HG03139 (cell line): ENCODE measurements around the gene LBHD2.

ENCODE experiments used
- ATAC-seq: cut with Tn5 transposase; IDR thresholded peaks from one replicate; pipeline ENCODE4 v1.9.1; 2021; ENCODE audit not compliant: unreplicated experiment

Gene LBHD2

GRCh38 chr14:103067231-103067954 lies 16.6 kb upstream of the LBHD2 start:
- ATAC-seq, result no peak

GRCh38 chr14:103068351-103069073 lies 15.5 kb upstream of the LBHD2 start:
- no peak for ATAC-seq

GRCh38 chr14:103070263-103070885 lies 13.6 kb upstream of the LBHD2 start:
- no peak for ATAC-seq

GRCh38 chr14:103070971-103071542 lies 13.0 kb upstream of the LBHD2 start:
- no peak for ATAC-seq

GRCh38 chr14:103071544-103072251 lies 12.3 kb upstream of the LBHD2 start:
- no peak for ATAC-seq

DNA sequence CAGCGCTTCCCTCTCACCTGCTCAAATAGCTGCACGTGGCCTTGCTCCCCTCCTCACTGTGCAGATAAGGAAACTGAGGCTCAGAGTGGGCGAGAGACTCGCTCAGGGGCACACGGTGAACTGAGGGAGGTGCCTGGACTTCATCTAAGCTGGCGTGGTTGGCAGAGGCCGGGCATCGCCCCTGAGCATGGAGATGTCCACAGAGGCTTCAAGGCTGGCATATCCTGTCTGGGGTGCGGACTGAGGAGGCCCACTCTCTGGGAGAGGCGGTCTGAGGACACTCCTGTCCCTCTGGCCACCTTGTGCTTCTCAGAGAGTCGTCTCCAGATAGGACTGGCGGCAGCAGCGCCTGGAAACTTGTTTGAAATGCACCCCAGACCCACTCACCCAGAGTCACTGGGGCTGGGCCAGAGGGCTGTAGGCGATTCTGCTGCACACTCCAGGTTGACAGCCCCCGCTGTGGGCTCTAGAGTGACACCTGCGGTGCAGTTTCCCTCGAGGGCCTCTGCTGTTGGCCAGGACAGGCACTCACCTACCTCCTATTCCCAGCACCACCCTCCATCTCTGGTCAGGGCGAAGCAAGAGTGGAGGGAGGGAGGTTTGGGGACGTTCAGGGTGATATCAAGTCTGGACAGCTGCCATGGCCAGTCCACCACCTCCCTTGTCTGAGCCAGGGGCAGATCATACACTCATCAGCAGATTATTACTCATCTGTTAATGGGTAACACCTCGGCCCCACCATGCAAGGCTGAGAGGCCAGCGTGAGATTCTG lies 11.2 kb upstream of the LBHD2 start:
- ATAC-seq, result no peak

DNA sequence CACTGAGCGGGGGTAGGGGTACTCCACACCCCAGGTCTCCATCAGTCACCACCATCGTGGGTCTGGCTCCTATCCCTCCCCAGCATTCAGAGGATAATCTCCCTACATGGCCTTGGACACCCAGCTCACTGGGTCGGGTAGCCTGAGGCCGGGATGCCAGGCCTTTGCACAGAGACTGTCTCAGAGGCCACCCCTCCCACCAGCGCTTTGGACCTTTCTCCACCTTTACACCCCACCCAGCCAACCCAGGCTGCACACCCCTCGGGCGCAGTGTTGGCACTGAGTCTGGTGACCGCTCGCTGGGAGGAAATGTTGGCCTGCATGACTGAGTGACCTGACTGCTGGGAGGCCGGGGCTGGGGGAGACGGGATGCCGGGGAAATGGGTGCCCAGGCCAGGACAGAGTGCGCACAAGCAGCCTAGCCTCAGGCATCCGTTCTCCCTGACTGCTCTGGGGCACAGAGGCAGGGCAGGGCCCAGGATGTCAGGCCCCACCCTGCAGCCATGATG lies 10.6 kb upstream of the LBHD2 start:
- ATAC-seq, result no peak

- ATAC-seq, result no peak
Measured at GRCh38 chr14:103073876-103074728, 9.9 kb upstream of the LBHD2 start.

DNA sequence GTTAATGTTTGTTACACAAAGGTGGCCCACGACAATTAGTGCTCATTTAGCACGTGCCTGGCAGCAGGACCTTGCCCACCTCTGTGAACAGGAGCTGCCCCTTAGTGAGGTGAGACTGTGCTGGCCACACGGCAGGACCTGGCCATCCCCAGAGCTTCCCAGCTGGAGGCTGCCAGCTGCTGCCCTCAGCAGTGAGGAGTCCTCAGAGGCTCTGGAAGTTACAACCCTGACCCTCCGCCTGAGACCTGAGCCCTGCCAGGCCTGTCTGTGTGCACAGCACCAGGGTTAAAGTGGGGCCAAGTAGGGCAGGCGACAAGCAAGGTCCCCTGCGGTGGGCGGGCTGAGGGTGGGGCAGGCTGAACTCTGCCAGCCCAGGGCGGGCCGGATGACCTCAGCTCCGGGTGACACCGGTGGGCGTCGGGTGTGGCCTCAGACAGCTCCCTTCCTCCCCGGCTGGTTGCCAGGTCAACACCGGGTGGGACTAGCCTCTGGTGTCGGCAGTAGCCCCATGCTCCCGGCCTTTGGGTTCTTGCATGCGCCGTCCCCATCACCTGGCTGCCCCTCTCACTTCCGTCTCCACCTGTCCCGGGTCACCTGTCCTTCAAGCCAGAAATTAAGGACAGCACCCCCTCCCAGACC lies 9.2 kb upstream of the LBHD2 start:
- ATAC-seq, result no peak

GRCh38 chr14:103078420-103078749 lies 5.6 kb upstream of the LBHD2 start:
- ATAC-seq, result peak; percentile 47

GRCh38 chr14:103078860-103079587 lies 5.0 kb upstream of the LBHD2 start:
- no peak for ATAC-seq

GRCh38 chr14:103081951-103082350 lies 2.1 kb upstream of the LBHD2 start:
- no peak for ATAC-seq

DNA sequence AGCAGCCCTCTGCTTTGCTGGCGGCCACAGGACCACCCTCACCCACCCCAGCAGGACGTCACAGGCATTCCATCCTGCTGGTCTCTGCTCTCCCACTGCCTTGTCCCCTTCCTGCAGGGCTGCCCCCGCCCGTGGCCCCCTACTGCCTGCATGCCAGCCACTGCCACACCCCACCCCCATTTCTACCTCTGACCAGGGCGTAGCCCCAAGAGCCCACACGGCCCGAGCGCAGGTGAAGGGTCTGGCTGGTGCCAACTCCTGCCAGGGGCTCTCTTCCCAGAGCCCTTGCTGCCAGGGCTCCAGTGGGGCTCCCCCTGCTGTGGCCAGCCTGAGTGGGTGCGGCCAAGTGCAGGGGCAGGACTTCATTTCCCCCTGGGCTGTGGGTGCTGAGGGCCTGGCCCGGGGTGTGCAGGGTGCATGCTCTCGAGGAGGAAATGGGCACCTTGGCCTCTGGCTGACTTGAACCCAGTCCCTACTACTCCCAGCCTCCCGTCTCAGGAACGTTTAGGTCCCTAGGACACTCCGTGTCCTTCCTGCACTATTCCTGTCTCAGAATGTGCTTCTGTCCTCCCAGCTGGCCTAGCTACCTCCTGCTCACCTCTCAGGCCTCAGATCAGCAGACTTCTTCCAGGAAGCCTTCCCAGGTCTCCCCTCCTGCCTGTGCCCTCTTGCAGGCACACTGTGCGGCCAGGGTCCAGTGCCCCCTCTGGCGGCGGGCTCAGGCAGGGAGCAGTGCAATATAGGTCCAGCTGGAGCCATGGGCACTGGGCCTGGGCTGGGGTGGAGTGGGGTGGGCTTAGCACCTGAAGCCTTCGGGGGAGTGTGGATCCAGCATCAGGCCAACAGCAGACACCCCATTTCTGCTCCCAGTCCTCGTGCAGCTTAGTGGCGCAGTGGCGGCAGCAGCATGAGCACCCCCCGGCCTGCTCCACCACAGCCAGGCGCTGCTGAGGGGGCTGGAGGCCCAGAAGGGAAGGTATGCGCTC lies 1.4 kb downstream of the LBHD2 start:
- no peak for ATAC-seq

GRCh38 chr14:103086771-103087342 lies 2.8 kb downstream of the LBHD2 start:
- ATAC-seq, result no peak

GRCh38 chr14:103087343-103087835 lies 3.4 kb downstream of the LBHD2 start:
- ATAC-seq, result no peak

- no peak for ATAC-seq
Measured at GRCh38 chr14:103088921-103089320, 4.9 kb downstream of the LBHD2 start.
